ENCODE results near the gene ST14. TPM values are rescaled to one million over a fixed set of nuclear protein-coding genes. Genes with fewer than 3 reads are reported as not detected.

ST14 gene
- total and polyA plus RNA-seq, 10 of the 15 experiments (the other 5 are each of a cell fraction or from before 2014, with no cell fraction given) = 0.02 to 3.9 (median 0.73) TPM; not detected in 2

GRCh38 chr11:130219148-130219547, 59.6 kb downstream of the ST14 start (continued):
- TF ChIP-seq, protein P1, sequence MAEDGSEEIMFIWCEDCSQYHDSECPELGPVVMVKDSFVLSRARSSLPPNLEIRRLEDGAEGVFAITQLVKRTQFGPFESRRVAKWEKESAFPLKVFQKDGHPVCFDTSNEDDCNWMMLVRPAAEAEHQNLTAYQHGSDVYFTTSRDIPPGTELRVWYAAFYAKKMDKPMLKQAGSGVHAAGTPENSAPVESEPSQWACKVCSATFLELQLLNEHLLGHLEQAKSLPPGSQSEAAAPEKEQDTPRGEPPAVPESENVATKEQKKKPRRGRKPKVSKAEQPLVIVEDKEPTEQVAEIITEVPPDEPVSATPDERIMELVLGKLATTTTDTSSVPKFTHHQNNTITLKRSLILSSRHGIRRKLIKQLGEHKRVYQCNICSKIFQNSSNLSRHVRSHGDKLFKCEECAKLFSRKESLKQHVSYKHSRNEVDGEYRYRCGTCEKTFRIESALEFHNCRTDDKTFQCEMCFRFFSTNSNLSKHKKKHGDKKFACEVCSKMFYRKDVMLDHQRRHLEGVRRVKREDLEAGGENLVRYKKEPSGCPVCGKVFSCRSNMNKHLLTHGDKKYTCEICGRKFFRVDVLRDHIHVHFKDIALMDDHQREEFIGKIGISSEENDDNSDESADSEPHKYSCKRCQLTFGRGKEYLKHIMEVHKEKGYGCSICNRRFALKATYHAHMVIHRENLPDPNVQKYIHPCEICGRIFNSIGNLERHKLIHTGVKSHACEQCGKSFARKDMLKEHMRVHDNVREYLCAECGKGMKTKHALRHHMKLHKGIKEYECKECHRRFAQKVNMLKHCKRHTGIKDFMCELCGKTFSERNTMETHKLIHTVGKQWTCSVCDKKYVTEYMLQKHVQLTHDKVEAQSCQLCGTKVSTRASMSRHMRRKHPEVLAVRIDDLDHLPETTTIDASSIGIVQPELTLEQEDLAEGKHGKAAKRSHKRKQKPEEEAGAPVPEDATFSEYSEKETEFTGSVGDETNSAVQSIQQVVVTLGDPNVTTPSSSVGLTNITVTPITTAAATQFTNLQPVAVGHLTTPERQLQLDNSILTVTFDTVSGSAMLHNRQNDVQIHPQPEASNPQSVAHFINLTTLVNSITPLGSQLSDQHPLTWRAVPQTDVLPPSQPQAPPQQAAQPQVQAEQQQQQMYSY (CRISPR knock-in tag; IDR thresholded peaks at IDR 0.05) = no peak
- TF ChIP-seq RBBP5 (conservative IDR thresholded peaks at IDR 0.05) (no peak), SRF (IDR thresholded peaks at IDR 0.05; ENCODE audit: low read depth in 2 of 2, low read length in 2 of 2) (no peak), YBX1 (IDR thresholded peaks at IDR 0.05) (no peak), ZNF384 (IDR thresholded peaks at IDR 0.05; ENCODE audit: borderline replicate concordance, low read depth, low read length) (no peak), PBX3 (IDR thresholded peaks at IDR 0.05; ENCODE audit: insufficient replicate concordance, low read depth, low read length) (no peak), E2F4 (IDR thresholded peaks at IDR 0.05; ENCODE audit: low read depth, low read length) (no peak), POLR2A (IDR thresholded peaks at IDR 0.05; ENCODE audit: low read depth, low read length) (no peak), MLLT1 (IDR thresholded peaks at IDR 0.05) (no peak)
- TF ChIP-seq, protein P2, sequence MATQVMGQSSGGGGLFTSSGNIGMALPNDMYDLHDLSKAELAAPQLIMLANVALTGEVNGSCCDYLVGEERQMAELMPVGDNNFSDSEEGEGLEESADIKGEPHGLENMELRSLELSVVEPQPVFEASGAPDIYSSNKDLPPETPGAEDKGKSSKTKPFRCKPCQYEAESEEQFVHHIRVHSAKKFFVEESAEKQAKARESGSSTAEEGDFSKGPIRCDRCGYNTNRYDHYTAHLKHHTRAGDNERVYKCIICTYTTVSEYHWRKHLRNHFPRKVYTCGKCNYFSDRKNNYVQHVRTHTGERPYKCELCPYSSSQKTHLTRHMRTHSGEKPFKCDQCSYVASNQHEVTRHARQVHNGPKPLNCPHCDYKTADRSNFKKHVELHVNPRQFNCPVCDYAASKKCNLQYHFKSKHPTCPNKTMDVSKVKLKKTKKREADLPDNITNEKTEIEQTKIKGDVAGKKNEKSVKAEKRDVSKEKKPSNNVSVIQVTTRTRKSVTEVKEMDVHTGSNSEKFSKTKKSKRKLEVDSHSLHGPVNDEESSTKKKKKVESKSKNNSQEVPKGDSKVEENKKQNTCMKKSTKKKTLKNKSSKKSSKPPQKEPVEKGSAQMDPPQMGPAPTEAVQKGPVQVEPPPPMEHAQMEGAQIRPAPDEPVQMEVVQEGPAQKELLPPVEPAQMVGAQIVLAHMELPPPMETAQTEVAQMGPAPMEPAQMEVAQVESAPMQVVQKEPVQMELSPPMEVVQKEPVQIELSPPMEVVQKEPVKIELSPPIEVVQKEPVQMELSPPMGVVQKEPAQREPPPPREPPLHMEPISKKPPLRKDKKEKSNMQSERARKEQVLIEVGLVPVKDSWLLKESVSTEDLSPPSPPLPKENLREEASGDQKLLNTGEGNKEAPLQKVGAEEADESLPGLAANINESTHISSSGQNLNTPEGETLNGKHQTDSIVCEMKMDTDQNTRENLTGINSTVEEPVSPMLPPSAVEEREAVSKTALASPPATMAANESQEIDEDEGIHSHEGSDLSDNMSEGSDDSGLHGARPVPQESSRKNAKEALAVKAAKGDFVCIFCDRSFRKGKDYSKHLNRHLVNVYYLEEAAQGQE (IDR thresholded peaks at IDR 0.05; ENCODE audit: low read depth, low read length) = no peak

Measured in GM12878 (cell line).